ENCODE measurements around the gene PI4KA.

DNA sequence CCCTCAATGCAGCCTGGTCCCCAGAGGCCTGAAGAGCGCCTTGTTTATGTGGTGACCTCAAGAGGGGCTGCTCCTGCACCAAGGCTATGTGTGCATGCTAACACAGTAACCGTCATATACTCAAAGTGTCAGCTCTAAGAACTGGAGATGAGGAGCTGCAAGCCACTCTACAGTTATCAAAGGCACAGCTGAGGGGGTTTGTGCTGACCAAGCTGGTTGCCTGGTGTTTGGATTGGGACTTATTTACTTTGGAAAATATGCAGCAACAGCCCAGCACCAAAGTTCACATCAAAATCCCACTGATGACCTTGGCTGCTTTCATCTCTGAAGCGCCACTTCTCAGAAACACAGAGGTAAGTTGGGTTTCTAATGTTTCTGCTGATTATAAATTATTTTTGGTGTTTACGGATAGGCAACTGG lies 84.8 kb downstream of the PI4KA start, which contains the start of gene SERPIND1:
- no peak for TF ChIP-seq POLR2A (IDR thresholded peaks at IDR 0.05)
- TF ChIP-seq, protein P1, sequence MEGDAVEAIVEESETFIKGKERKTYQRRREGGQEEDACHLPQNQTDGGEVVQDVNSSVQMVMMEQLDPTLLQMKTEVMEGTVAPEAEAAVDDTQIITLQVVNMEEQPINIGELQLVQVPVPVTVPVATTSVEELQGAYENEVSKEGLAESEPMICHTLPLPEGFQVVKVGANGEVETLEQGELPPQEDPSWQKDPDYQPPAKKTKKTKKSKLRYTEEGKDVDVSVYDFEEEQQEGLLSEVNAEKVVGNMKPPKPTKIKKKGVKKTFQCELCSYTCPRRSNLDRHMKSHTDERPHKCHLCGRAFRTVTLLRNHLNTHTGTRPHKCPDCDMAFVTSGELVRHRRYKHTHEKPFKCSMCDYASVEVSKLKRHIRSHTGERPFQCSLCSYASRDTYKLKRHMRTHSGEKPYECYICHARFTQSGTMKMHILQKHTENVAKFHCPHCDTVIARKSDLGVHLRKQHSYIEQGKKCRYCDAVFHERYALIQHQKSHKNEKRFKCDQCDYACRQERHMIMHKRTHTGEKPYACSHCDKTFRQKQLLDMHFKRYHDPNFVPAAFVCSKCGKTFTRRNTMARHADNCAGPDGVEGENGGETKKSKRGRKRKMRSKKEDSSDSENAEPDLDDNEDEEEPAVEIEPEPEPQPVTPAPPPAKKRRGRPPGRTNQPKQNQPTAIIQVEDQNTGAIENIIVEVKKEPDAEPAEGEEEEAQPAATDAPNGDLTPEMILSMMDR (IDR thresholded peaks at IDR 0.05), result no peak

All from prostate gland (tissue), 2 donors.